H9 (cell line): Measurements from ENCODE around the gene CFAP46. TPM values are rescaled to one million over a fixed set of nuclear protein-coding genes. Genes with fewer than 3 reads are reported as not detected.
A peak's percentile ranks its signal among the peaks of the same experiment; 100 is the strongest.

Experiments used
- DNase-seq: peaks from one replicate; pipeline ENCODE4 v3.0.0-alpha.2; 2017
- H2AFZ ChIP-seq: one replicate; pipeline ENCODE4 v1.6.1; 2013; ENCODE audit warnings: mild to moderate bottlenecking, low read length, control low read depth, moderate library complexity
- H2AK5ac ChIP-seq: 2 replicates; pipeline ENCODE4 v1.6.1; 2013; ENCODE audit warnings: low read length, control low read depth, mixed read lengths; ENCODE audit not compliant: insufficient read length
- H2BK120ac ChIP-seq: one replicate; pipeline ENCODE4 v1.6.1; 2013; ENCODE audit warnings: low read depth, mild to moderate bottlenecking, low read length, control low read depth, inconsistent platforms; ENCODE audit not compliant: poor library complexity, severe bottlenecking
- H2BK12ac ChIP-seq: 2 replicates; pipeline ENCODE4 v1.6.1; 2013; ENCODE audit warnings: low read length, control low read depth, mixed read lengths, low read depth; ENCODE audit not compliant: insufficient read length
- H2BK15ac ChIP-seq: 2 replicates; pipeline ENCODE4 v1.6.1; 2013; ENCODE audit warnings: low read depth, low read length, control low read depth
- H2BK20ac ChIP-seq: one replicate; pipeline ENCODE4 v1.6.1; 2013; ENCODE audit warnings: low read depth, mild to moderate bottlenecking, low read length, control low read depth, inconsistent platforms; ENCODE audit not compliant: poor library complexity, severe bottlenecking
- H2BK5ac ChIP-seq: 2 replicates; pipeline ENCODE4 v1.6.1; 2013; ENCODE audit warnings: low read length, control low read depth, mixed read lengths; ENCODE audit not compliant: insufficient read length
- H3K14ac ChIP-seq: 2 replicates; pipeline ENCODE4 v1.6.1; 2013; ENCODE audit warnings: low read length, control low read depth; ENCODE audit not compliant: insufficient read depth
- H3K18ac ChIP-seq: 2 replicates; pipeline ENCODE4 v1.6.1; 2013; ENCODE audit warnings: low read depth, mild to moderate bottlenecking, mixed read lengths, low read length, control low read depth; ENCODE audit not compliant: insufficient read length
- H3K23ac ChIP-seq: 2 replicates; pipeline ENCODE4 v1.6.1; 2013; ENCODE audit warnings: low read length, control low read depth, mixed read lengths, low read depth; ENCODE audit not compliant: insufficient read length
- H3K23me2 ChIP-seq: 2 replicates; pipeline ENCODE4 v1.6.1; 2013; ENCODE audit warnings: low read depth, mild to moderate bottlenecking, mixed read lengths, low read length, control low read depth; ENCODE audit not compliant: insufficient read length, poor library complexity, severe bottlenecking
- H3K27ac ChIP-seq: 2 replicates; pipeline ENCODE4 v1.5.1; 2013; ENCODE audit warnings: low read length, control low read depth, mixed read lengths, low read depth; ENCODE audit not compliant: insufficient read length
- H3K27me3 ChIP-seq: 2 replicates; pipeline ENCODE4 v1.6.1; 2013; ENCODE audit warnings: low read length, control low read depth, inconsistent platforms; ENCODE audit not compliant: insufficient read depth
- H3K4ac ChIP-seq: 2 replicates; pipeline ENCODE4 v1.6.1; 2013; ENCODE audit warnings: low read depth, mild to moderate bottlenecking, control low read depth, inconsistent platforms, low read length, moderate library complexity
- H3K4me1 ChIP-seq: 2 replicates; pipeline ENCODE4 v1.6.1; 2013; ENCODE audit warnings: low read length, control low read depth, inconsistent platforms; ENCODE audit not compliant: insufficient read depth
- H3K4me2 ChIP-seq: 2 replicates; pipeline ENCODE4 v1.6.1; 2013; ENCODE audit warnings: low read length, control low read depth, mixed read lengths; ENCODE audit not compliant: insufficient read length, insufficient read depth
- H3K56ac ChIP-seq: 2 replicates; pipeline ENCODE4 v1.6.1; 2013; ENCODE audit warnings: low read depth, mild to moderate bottlenecking, mixed read lengths, low read length, control low read depth; ENCODE audit not compliant: insufficient read length
- H3K79me1 ChIP-seq: 2 replicates; pipeline ENCODE4 v1.6.1; 2013; ENCODE audit warnings: low read depth, mild to moderate bottlenecking, moderate library complexity, low read length, control low read depth, inconsistent platforms; ENCODE audit not compliant: insufficient read depth, poor library complexity, severe bottlenecking
- H3K79me2 ChIP-seq: 2 replicates; pipeline ENCODE4 v1.6.1; 2013; ENCODE audit warnings: low read length, control low read depth, inconsistent platforms; ENCODE audit not compliant: insufficient read depth
- H3K9ac ChIP-seq: 2 replicates; pipeline ENCODE4 v1.6.1; 2013; ENCODE audit warnings: low read length, control low read depth, mixed read lengths; ENCODE audit not compliant: insufficient read length; ENCODE audit errors: extremely low read depth
- H3K9me3 ChIP-seq: one replicate; pipeline ENCODE4 v1.6.1; 2013; ENCODE audit warnings: low read depth, low read length, inconsistent platforms; ENCODE audit not compliant: control insufficient read depth
- H3T11ph ChIP-seq: one replicate; pipeline ENCODE4 v1.6.1; 2013; ENCODE audit warnings: mild to moderate bottlenecking, low read length, control low read depth, inconsistent platforms
- H4K20me1 ChIP-seq: one replicate; pipeline ENCODE4 v1.6.1; 2013; ENCODE audit not compliant: control insufficient read depth, insufficient read length, insufficient read depth
- H4K5ac ChIP-seq: 2 replicates; pipeline ENCODE4 v1.6.1; 2013; ENCODE audit warnings: low read depth, mild to moderate bottlenecking, mixed read lengths, low read length, control low read depth; ENCODE audit not compliant: insufficient read length
- H4K8ac ChIP-seq: replicated peaks from 2 replicates; pipeline ENCODE4 v1.6.1; 2013; ENCODE audit warnings: low read length, control low read depth, mixed read lengths, low read depth; ENCODE audit not compliant: insufficient read length
- H4K91ac ChIP-seq: 2 replicates; pipeline ENCODE4 v1.6.1; 2013; ENCODE audit warnings: low read depth, mild to moderate bottlenecking, moderate library complexity, mixed read lengths, low read length, control low read depth; ENCODE audit not compliant: insufficient read length
- H3K27ac Mint-ChIP-seq, 3 experiments: 2 replicates in 2 of 3; 3 replicates in 1 of 3; pipeline ENCODE4 v1.8.0; 2020 to 2021; ENCODE audit warnings: mixed read lengths in 3 of 3, mild to moderate bottlenecking in 1 of 3, moderate library complexity in 1 of 3
- H3K27me3 Mint-ChIP-seq: 2 replicates; pipeline ENCODE4 v1.8.0; 2021; ENCODE audit warnings: low read depth, mild to moderate bottlenecking, moderate library complexity, mixed read lengths
- H3K36me3 Mint-ChIP-seq, 3 experiments: 2 replicates in 2 of 3; 3 replicates in 1 of 3; pipeline ENCODE4 v1.8.0; 2020 to 2021; ENCODE audit warnings: low read depth in 3 of 3, mixed read lengths in 3 of 3; ENCODE audit not compliant: insufficient read depth in 1 of 3
- H3K4me1 Mint-ChIP-seq, 2 experiments: 2 replicates each; pipeline ENCODE4 v1.8.0; 2020; ENCODE audit warnings: mixed read lengths in 2 of 2
- H3K4me3 Mint-ChIP-seq, 2 experiments: 2 replicates in 1 of 2; 3 replicates in 1 of 2; pipeline ENCODE4 v1.8.0; 2020 to 2021; ENCODE audit warnings: mild to moderate bottlenecking in 2 of 2, mixed read lengths in 2 of 2, moderate library complexity in 1 of 2
- H3K9me3 Mint-ChIP-seq, 2 experiments: 2 replicates in 1 of 2; 3 replicates in 1 of 2; pipeline ENCODE4 v1.8.0; 2020; ENCODE audit warnings: mild to moderate bottlenecking in 2 of 2, mixed read lengths in 2 of 2, moderate library complexity in 1 of 2
- WGBS: extraction: QIAGEN DNeasy Blood & Tissue Kit; methylation state at CpG from one replicate; pipeline ENCODE4 v1.1.7; 2013; ENCODE audit warnings: missing lambda C conversion rate, low lambda C conversion rate, mixed read lengths; ENCODE audit not compliant: insufficient read length; ENCODE audit errors: extremely low coverage; 5-methylcytosine and 5-hydroxymethylcytosine counted together
- total RNA-seq: library from RNA; stranded (reverse); gene quantifications from 2 replicates; pipeline ENCODE4 v1.2.1, GENCODE V29; 2021
- TF ChIP-seq, protein P1 (sequence below): fragments of 200-600 bp; sonication (generic); conservative IDR thresholded peaks from 3 replicates; pipeline ENCODE4 v1.8.0; 2021; ENCODE audit warnings: antibody characterized with exemption, mild to moderate bottlenecking

Gene CFAP46
- total RNA-seq, 1 experiment from 2014 or later: 3.1 TPM

DNA sequence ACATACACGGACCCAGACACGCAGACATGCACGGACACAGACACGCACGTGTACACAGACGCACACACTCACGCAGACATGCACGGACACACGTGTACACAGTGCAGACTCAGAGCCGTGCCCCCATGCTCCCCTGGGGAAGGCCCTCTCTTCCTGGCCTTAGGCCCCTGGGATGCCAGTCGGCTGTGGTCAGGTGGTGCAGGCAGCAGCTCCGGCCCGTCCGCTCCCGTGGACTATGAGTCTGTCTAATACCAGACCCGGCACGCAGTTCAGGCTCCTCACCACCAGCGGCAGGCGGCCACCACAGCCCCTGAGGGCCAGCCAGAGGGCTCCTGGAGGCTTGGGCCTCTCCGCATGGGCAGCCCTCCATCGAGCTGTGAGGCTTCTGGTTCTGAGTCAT is 104.5 kb downstream of the CFAP46 start:
- H2BK12ac ChIP-seq: no peak overlapping the region
- H4K5ac ChIP-seq: no peak overlapping the region
- H3T11ph ChIP-seq: no peak overlapping the region
- Mint-ChIP-seq H3K27ac (no peak overlapping the region), H3K9me3 (peaks cover 13 to 20% of the 10 kb centered on the region in 2 experiments), H3K4me1 (peaks cover 0 to 4% of the 10 kb centered on the region in 2 experiments; a peak in 1 of 4 replicates), H3K4me3 (no peak overlapping the region), H3K36me3 (peaks cover 7 to 10% (median 10%) of the 10 kb centered on the region in 3 experiments; a peak in 6 of 7 replicates), H3K27me3 (peaks cover 10% of the 10 kb centered on the region)
- H3K18ac ChIP-seq: no peak overlapping the region
- H2BK20ac ChIP-seq: no peak overlapping the region
- H4K8ac ChIP-seq: no peak overlapping the region
- no peak overlapping the region for H3K56ac ChIP-seq
- no peaks in the 10 kb centered on the region for H3K79me2 ChIP-seq
- no CpG with 5 or more reads among the region's 21 CpGs for WGBS
- TF ChIP-seq, protein P1, sequence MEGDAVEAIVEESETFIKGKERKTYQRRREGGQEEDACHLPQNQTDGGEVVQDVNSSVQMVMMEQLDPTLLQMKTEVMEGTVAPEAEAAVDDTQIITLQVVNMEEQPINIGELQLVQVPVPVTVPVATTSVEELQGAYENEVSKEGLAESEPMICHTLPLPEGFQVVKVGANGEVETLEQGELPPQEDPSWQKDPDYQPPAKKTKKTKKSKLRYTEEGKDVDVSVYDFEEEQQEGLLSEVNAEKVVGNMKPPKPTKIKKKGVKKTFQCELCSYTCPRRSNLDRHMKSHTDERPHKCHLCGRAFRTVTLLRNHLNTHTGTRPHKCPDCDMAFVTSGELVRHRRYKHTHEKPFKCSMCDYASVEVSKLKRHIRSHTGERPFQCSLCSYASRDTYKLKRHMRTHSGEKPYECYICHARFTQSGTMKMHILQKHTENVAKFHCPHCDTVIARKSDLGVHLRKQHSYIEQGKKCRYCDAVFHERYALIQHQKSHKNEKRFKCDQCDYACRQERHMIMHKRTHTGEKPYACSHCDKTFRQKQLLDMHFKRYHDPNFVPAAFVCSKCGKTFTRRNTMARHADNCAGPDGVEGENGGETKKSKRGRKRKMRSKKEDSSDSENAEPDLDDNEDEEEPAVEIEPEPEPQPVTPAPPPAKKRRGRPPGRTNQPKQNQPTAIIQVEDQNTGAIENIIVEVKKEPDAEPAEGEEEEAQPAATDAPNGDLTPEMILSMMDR: no peak
- H4K91ac ChIP-seq: no peak overlapping the region
- H2BK15ac ChIP-seq: no peak overlapping the region
- no peak overlapping the region for H3K4ac ChIP-seq
- H3K23ac ChIP-seq: no peak overlapping the region
- H3K27me3 ChIP-seq: no peaks in the 10 kb centered on the region
- H3K9ac ChIP-seq: no peak overlapping the region
- no peaks in the 10 kb centered on the region for H3K4me1 ChIP-seq
- H3K14ac ChIP-seq: no peak overlapping the region
- no peak overlapping the region for H2BK120ac ChIP-seq
- no peak overlapping the region for H3K4me2 ChIP-seq
- peaks cover 8% of the 10 kb centered on the region for H3K9me3 ChIP-seq
- no peak overlapping the region for H2AK5ac ChIP-seq
- H3K27ac ChIP-seq: no peak overlapping the region
- no peaks in the 10 kb centered on the region for H3K79me1 ChIP-seq
- no peak overlapping the region for H2BK5ac ChIP-seq
- no peaks in the 10 kb centered on the region for H4K20me1 ChIP-seq
- peak; percentile 33 for DNase-seq
- H3K23me2 ChIP-seq: no peaks in the 10 kb centered on the region
- H2AFZ ChIP-seq: no peak overlapping the region
